ENCODE results near the gene MRPL36. TPM values are rescaled to one million over a fixed set of nuclear protein-coding genes. Genes with fewer than 3 reads are reported as not detected.
"Not testable (repeated sequence)": the region's sequence is repeated elsewhere in the genome, so short reads cannot be mapped to it uniquely, and the experiment has no call there.

Gene MRPL36
- total and polyA plus RNA-seq, 7 experiments from 2014 or later, result 14.1 to 77.5 (median 32.4) TPM

DNA sequence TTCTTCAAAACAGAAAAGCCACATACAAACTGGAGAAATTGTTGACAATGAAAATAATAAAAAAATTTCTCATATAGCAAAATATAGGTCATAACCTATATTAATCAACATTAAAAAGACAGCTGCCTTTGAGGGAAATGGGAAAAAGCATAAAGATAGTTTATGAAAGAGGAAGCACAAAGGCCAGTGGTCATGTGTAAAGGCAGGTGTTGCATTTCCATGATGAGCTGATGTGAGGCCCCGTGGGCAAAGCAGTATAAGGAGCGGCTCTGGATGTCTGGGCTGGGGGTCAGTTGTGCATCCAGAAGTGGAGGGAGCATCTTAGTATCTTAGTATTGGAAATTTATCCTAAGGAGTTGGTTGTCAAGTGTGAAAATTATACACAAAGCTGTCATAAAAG, 19.8 kb upstream of the MRPL36 start:
- peaks cover 17 to 77% (median 37%) of the 10 kb centered on the region in 5 donors for H3K36me3 Mint-ChIP-seq
- H3K36me3 ChIP-seq (ENCODE audit: control insufficient read depth in 2 of 3, insufficient read depth in 3 of 3, low read length in 3 of 3), result peaks cover 19 to 83% (median 26%) of the 10 kb centered on the region in 3 experiments
- no peaks in the 10 kb centered on the region for H3K27me3 Mint-ChIP-seq
- ATAC-seq (no peak), DNase-seq (no peak)
- H3K4me3 Mint-ChIP-seq, result no peak overlapping the region
- H3K4me1 ChIP-seq (ENCODE audit: control insufficient read depth in 2 of 2, insufficient read depth in 2 of 2, low read length in 2 of 2), result no peaks in the 10 kb centered on the region
- ChIA-PET CTCF (no interaction called here), POLR2A (no interaction called here)
- peak overlapping the region in 1 of 9 donors; percentile 15 for H3K27ac Mint-ChIP-seq
- intact Hi-C loops (cut with micrococcal nuclease), result no loop called here
- H3K9me3 Mint-ChIP-seq, result peaks cover 0 to 8% (median 0%) of the 10 kb centered on the region in 11 donors
- no peaks in the 10 kb centered on the region for H3K27me3 ChIP-seq (ENCODE audit: control insufficient read depth in 2 of 2, insufficient read depth in 2 of 2, low read length in 2 of 2)
- H3K27ac ChIP-seq (ENCODE audit: low read depth, low read length), result no peak overlapping the region
- H3K9me3 ChIP-seq (ENCODE audit: control insufficient read depth in 2 of 3, low read length in 3 of 3), result no peaks in the 10 kb centered on the region
- H3K4me3 ChIP-seq (ENCODE audit: low read length), result no peak overlapping the region
- H3K4me1 Mint-ChIP-seq, result peaks cover 0 to 13% (median 0%) of the 10 kb centered on the region in 7 donors

GRCh38 chr5:1818784-1819183, 19.1 kb upstream of the MRPL36 start:
- H3K27ac Mint-ChIP-seq, result no peak overlapping the region
- intact Hi-C loops (cut with micrococcal nuclease), result no loop called here
- ATAC-seq, result no peak

GRCh38 chr5:1817261-1818043, 17.8 kb upstream of the MRPL36 start:
- no peak for ATAC-seq
- peaks cover 0 to 13% (median 0%) of the 10 kb centered on the region in 7 donors for H3K4me1 Mint-ChIP-seq
- peak overlapping the region in 1 of 9 donors; percentile 38 for H3K27ac Mint-ChIP-seq
- H3K4me3 Mint-ChIP-seq, result no peak overlapping the region
- CTCF ChIA-PET, result no interaction called here
- H3K4me3 ChIP-seq (ENCODE audit: low read length), result no peak overlapping the region
- H3K36me3 Mint-ChIP-seq, result peaks cover 17 to 82% (median 47%) of the 10 kb centered on the region in 5 donors
- H3K27me3 Mint-ChIP-seq, result no peaks in the 10 kb centered on the region
- no peaks in the 10 kb centered on the region for H3K27me3 ChIP-seq (ENCODE audit: control insufficient read depth in 2 of 2, insufficient read depth in 2 of 2, low read length in 2 of 2)
- H3K27ac ChIP-seq (ENCODE audit: low read depth, low read length), result no peak overlapping the region
- no peaks in the 10 kb centered on the region for H3K9me3 ChIP-seq (ENCODE audit: control insufficient read depth in 2 of 3, low read length in 3 of 3)
- H3K9me3 Mint-ChIP-seq, result peaks cover 0 to 8% (median 0%) of the 10 kb centered on the region in 11 donors
- H3K4me1 ChIP-seq (ENCODE audit: control insufficient read depth in 2 of 2, insufficient read depth in 2 of 2, low read length in 2 of 2), result no peaks in the 10 kb centered on the region
- intact Hi-C loops (cut with micrococcal nuclease), result no loop called here
- peaks cover 26 to 89% (median 28%) of the 10 kb centered on the region in 3 experiments for H3K36me3 ChIP-seq (ENCODE audit: control insufficient read depth in 2 of 3, insufficient read depth in 3 of 3, low read length in 3 of 3)
- no peak for DNase-seq
- POLR2A ChIA-PET, result no interaction called here

More at GRCh38 chr5:1818784-1819183, 19.1 kb upstream of the MRPL36 start:
- no peaks in the 10 kb centered on the region for H3K27me3 Mint-ChIP-seq
- Histone ChIP-seq H3K27ac (ENCODE audit: low read depth, low read length) (no peak overlapping the region), H3K27me3 (ENCODE audit: control insufficient read depth in 2 of 2, insufficient read depth in 2 of 2, low read length in 2 of 2) (no peaks in the 10 kb centered on the region), H3K36me3 (ENCODE audit: control insufficient read depth in 2 of 3, insufficient read depth in 3 of 3, low read length in 3 of 3) (peaks cover 19 to 90% (median 26%) of the 10 kb centered on the region in 3 experiments), H3K9me3 (ENCODE audit: control insufficient read depth in 2 of 3, low read length in 3 of 3) (no peaks in the 10 kb centered on the region), H3K4me3 (ENCODE audit: low read length) (no peak overlapping the region), H3K4me1 (ENCODE audit: control insufficient read depth in 2 of 2, insufficient read depth in 2 of 2, low read length in 2 of 2) (no peaks in the 10 kb centered on the region)
- peaks cover 0 to 13% (median 0%) of the 10 kb centered on the region in 7 donors for H3K4me1 Mint-ChIP-seq
- ChIA-PET POLR2A (no interaction called here), CTCF (no interaction called here)
- peaks cover 17 to 83% (median 43%) of the 10 kb centered on the region in 5 donors for H3K36me3 Mint-ChIP-seq
- H3K4me3 Mint-ChIP-seq, result no peak overlapping the region
- DNase-seq, result no peak
- peaks cover 0 to 8% (median 0%) of the 10 kb centered on the region in 11 donors for H3K9me3 Mint-ChIP-seq

GRCh38 chr5:1816495-1817089, 17.0 kb upstream of the MRPL36 start:
- H3K9me3 ChIP-seq (ENCODE audit: control insufficient read depth in 2 of 3, low read length in 3 of 3); H3K4me1 ChIP-seq (ENCODE audit: control insufficient read depth in 2 of 2, insufficient read depth in 2 of 2, low read length in 2 of 2); H3K27ac Mint-ChIP-seq; H3K4me3 ChIP-seq (ENCODE audit: low read length); ATAC-seq; H3K27me3 ChIP-seq (ENCODE audit: control insufficient read depth in 2 of 2, insufficient read depth in 2 of 2, low read length in 2 of 2); intact Hi-C loops (cut with micrococcal nuclease); CTCF ChIA-PET; POLR2A ChIA-PET; H3K4me1 Mint-ChIP-seq; H3K9me3 Mint-ChIP-seq; DNase-seq; H3K27ac ChIP-seq (ENCODE audit: low read depth, low read length); H3K27me3 Mint-ChIP-seq; H3K4me3 Mint-ChIP-seq: not testable (repeated sequence)
- H3K36me3 ChIP-seq (ENCODE audit: control insufficient read depth in 2 of 3, insufficient read depth in 3 of 3, low read length in 3 of 3), result peaks cover 26 to 90% (median 28%) of the 10 kb centered on the region in 3 experiments
- peaks cover 11 to 80% (median 47%) of the 10 kb centered on the region in 5 donors for H3K36me3 Mint-ChIP-seq

DNA sequence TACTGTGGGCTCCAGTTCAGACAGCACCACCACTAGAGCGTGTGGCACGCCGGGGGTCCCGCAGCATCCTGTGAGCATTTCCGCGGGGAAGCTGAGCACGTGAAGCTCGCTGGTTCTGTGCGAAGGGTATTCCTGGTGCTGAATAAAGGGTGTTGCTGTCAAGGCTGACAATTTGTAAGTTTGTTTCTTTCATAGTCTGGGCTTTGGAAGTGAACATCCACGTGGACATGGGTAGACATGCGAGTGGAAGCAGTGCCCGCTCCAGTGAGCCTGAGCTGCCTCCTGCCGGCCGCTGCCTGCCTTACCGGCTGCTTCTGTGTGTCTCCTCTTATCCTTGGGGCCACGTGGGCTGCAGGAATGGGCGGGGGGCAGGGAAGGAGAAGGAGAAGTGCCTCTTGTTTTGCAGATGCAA, 16.2 kb upstream of the MRPL36 start:
- ChIA-PET POLR2A (no interaction called here), CTCF (no interaction called here)
- H3K27me3 ChIP-seq (ENCODE audit: control insufficient read depth in 2 of 2, insufficient read depth in 2 of 2, low read length in 2 of 2), result no peaks in the 10 kb centered on the region
- no peaks in the 10 kb centered on the region for H3K27me3 Mint-ChIP-seq
- peaks cover 22 to 90% (median 28%) of the 10 kb centered on the region in 3 experiments for H3K36me3 ChIP-seq (ENCODE audit: control insufficient read depth in 2 of 3, insufficient read depth in 3 of 3, low read length in 3 of 3)
- peaks cover 11 to 78% (median 48%) of the 10 kb centered on the region in 5 donors for H3K36me3 Mint-ChIP-seq
- no peak overlapping the region for H3K4me3 ChIP-seq (ENCODE audit: low read length)
- H3K4me1 Mint-ChIP-seq, result peaks cover 0 to 12% (median 3%) of the 10 kb centered on the region in 7 donors
- intact Hi-C loops (cut with micrococcal nuclease), result no loop called here
- H3K9me3 ChIP-seq (ENCODE audit: control insufficient read depth in 2 of 3, low read length in 3 of 3), result no peaks in the 10 kb centered on the region
- H3K27ac Mint-ChIP-seq, result no peak overlapping the region
- ATAC-seq, result no peak
- H3K4me3 Mint-ChIP-seq, result no peak overlapping the region
- DNase-seq, result no peak
- H3K4me1 ChIP-seq (ENCODE audit: control insufficient read depth in 2 of 2, insufficient read depth in 2 of 2, low read length in 2 of 2), result no peaks in the 10 kb centered on the region
- H3K9me3 Mint-ChIP-seq, result no peaks in the 10 kb centered on the region
- H3K27ac ChIP-seq (ENCODE audit: low read depth, low read length), result no peak overlapping the region

GRCh38 chr5:1815071-1815786, 15.6 kb upstream of the MRPL36 start:
- Mint-ChIP-seq H3K27ac (no peak overlapping the region), H3K4me3 (no peak overlapping the region), H3K9me3 (no peaks in the 10 kb centered on the region), H3K4me1 (peaks cover 0 to 12% (median 6%) of the 10 kb centered on the region in 7 donors), H3K27me3 (no peaks in the 10 kb centered on the region), H3K36me3 (peaks cover 11 to 75% (median 55%) of the 10 kb centered on the region in 5 donors)
- intact Hi-C loops (cut with micrococcal nuclease), result no loop called here
- DNase-seq, result no peak
- Histone ChIP-seq H3K36me3 (ENCODE audit: control insufficient read depth in 2 of 3, insufficient read depth in 3 of 3, low read length in 3 of 3) (peaks cover 22 to 90% (median 30%) of the 10 kb centered on the region in 3 experiments), H3K27me3 (ENCODE audit: control insufficient read depth in 2 of 2, insufficient read depth in 2 of 2, low read length in 2 of 2) (no peaks in the 10 kb centered on the region), H3K9me3 (ENCODE audit: control insufficient read depth in 2 of 3, low read length in 3 of 3) (no peaks in the 10 kb centered on the region), H3K4me3 (ENCODE audit: low read length) (no peak overlapping the region), H3K27ac (ENCODE audit: low read depth, low read length) (no peak overlapping the region), H3K4me1 (ENCODE audit: control insufficient read depth in 2 of 2, insufficient read depth in 2 of 2, low read length in 2 of 2) (no peaks in the 10 kb centered on the region)
- ChIA-PET POLR2A (no interaction called here), CTCF (no interaction called here)
- ATAC-seq, result no peak
